Vagina (tissue), 2 donors: ENCODE data around the gene PTS. TPM values are rescaled to one million over a fixed set of nuclear protein-coding genes. Genes with fewer than 3 reads are reported as not detected.

Experiments used
- DNase-seq, 2 donors: peaks; one replicate each; pipeline ENCODE4 v3.0.0-alpha.2; 2017; ENCODE audit errors: extremely low spot score in 2 of 2
- H3K27ac ChIP-seq: fragments of 200-600 bp; sonication (generic); one replicate; pipeline ENCODE4 v1.5.1; 2019
- H3K27me3 ChIP-seq: fragments of 200-600 bp; sonication (generic); one replicate; pipeline ENCODE4 v1.5.1; 2019
- H3K36me3 ChIP-seq, 2 donors: fragments of 200-600 bp; sonication (generic); one replicate each; pipeline ENCODE4 v1.5.1; 2017 to 2019
- H3K4me1 ChIP-seq: fragments of 200-600 bp; sonication (generic); one replicate; pipeline ENCODE4 v1.5.1; 2019
- H3K4me3 ChIP-seq, 2 donors: fragments of 200-600 bp; sonication (generic); 1 replicate in 1 of 2; 2 replicates in 1 of 2; pipeline ENCODE4 v1.5.1; 2016 to 2019
- H3K9me3 ChIP-seq: fragments of 200-600 bp; sonication (generic); one replicate; pipeline ENCODE4 v1.5.1; 2019
- CTCF ChIP-seq, 3 experiments: fragments of 450-650 bp in 2 of 3; fragments of 200-600 bp in 1 of 3; sonication (generic) in 1 of 3; IDR thresholded peaks; one replicate each; pipeline ENCODE4 v1.5.1; 2017 to 2019; ENCODE audit warnings: antibody characterized with exemption in 3 of 3, mild to moderate bottlenecking in 2 of 3, moderate library complexity in 2 of 3
- POLR2A ChIP-seq, 2 donors: fragments of 450-650 bp; IDR thresholded peaks; one replicate each; pipeline ENCODE4 v1.6.1; 2017; ENCODE audit warnings: antibody characterized with exemption in 2 of 2, mild to moderate bottlenecking in 2 of 2, moderate library complexity in 2 of 2
- POLR2AphosphoS5 ChIP-seq, 2 donors: sonication (generic); formaldehyde crosslinking; IDR thresholded peaks; one replicate each; pipeline ENCODE4 v1.9.0; 2017; ENCODE audit warnings: antibody characterized with exemption in 2 of 2, mild to moderate bottlenecking in 2 of 2, low read depth in 1 of 2; ENCODE audit not compliant: insufficient read depth in 1 of 2
- intact Hi-C: fragments of 100-400 bp; cut with DNase I; formaldehyde crosslinking; loops from one replicate; pipeline ENCODE4 v1.15.1; 2023
- total RNA-seq: library from RNA; depleted of rRNA; stranded (reverse); fragments of >200 nt; gene quantifications from one replicate; pipeline ENCODE4 v1.2.3, GENCODE V29; 2016

Gene PTS
- total RNA-seq, 1 donor from 2014 or later = 26.3 TPM

GRCh38 chr11:112231952-112232351 lies 5.7 kb downstream of the PTS start:
- peaks cover 13% of the 10 kb centered on the region for H3K4me1 ChIP-seq
- H3K27ac ChIP-seq = no peak overlapping the region
- DNase-seq = peak in 1 of 2 donors; percentile 5
- H3K27me3 ChIP-seq = no peaks in the 10 kb centered on the region
- H3K9me3 ChIP-seq = no peaks in the 10 kb centered on the region
- H3K36me3 ChIP-seq = peaks cover 2 to 39% of the 10 kb centered on the region in 2 donors
- TF ChIP-seq CTCF (IDR thresholded peaks at IDR 0.05) (no peak), POLR2A (IDR thresholded peaks at IDR 0.05) (no peak), POLR2AphosphoS5 (IDR thresholded peaks at IDR 0.05; ENCODE audit: insufficient read depth in 1 of 2, low read depth in 1 of 2) (no peak)
- no peak overlapping the region for H3K4me3 ChIP-seq
- intact Hi-C loops = no loop called here

GRCh38 chr11:112235750-112236390 lies 9.6 kb downstream of the PTS start:
- H3K27me3 ChIP-seq = no peaks in the 10 kb centered on the region
- no peak overlapping the region for H3K27ac ChIP-seq
- intact Hi-C loops = no loop called here
- no peaks in the 10 kb centered on the region for H3K9me3 ChIP-seq
- TF ChIP-seq CTCF (IDR thresholded peaks at IDR 0.05) (no peak), POLR2AphosphoS5 (IDR thresholded peaks at IDR 0.05; ENCODE audit: insufficient read depth in 1 of 2, low read depth in 1 of 2) (no peak), POLR2A (IDR thresholded peaks at IDR 0.05) (no peak)
- no peaks in the 10 kb centered on the region for H3K4me1 ChIP-seq
- peak in 1 of 2 donors; percentile 16 for DNase-seq
- H3K36me3 ChIP-seq = peaks cover 2 to 27% of the 10 kb centered on the region in 2 donors
- no peak overlapping the region for H3K4me3 ChIP-seq

GRCh38 chr11:112237451-112237850 lies 11.2 kb downstream of the PTS start:
- Histone ChIP-seq H3K4me1 (peaks cover 4% of the 10 kb centered on the region), H3K36me3 (peaks cover 2 to 25% of the 10 kb centered on the region in 2 donors), H3K9me3 (no peaks in the 10 kb centered on the region), H3K27ac (no peak overlapping the region), H3K27me3 (no peaks in the 10 kb centered on the region), H3K4me3 (no peak overlapping the region)
- no peak for DNase-seq
- intact Hi-C loops = no loop called here
- no peak for TF ChIP-seq CTCF (IDR thresholded peaks at IDR 0.05)
- TF ChIP-seq POLR2AphosphoS5 (IDR thresholded peaks at IDR 0.05; ENCODE audit: insufficient read depth in 1 of 2, low read depth in 1 of 2) = no peak
- TF ChIP-seq POLR2A (IDR thresholded peaks at IDR 0.05) = no peak

GRCh38 chr11:112238041-112238440 lies 11.8 kb downstream of the PTS start:
- H3K27me3 ChIP-seq = no peaks in the 10 kb centered on the region
- H3K9me3 ChIP-seq = no peaks in the 10 kb centered on the region
- H3K27ac ChIP-seq = no peak overlapping the region
- H3K36me3 ChIP-seq = peaks cover 2 to 25% of the 10 kb centered on the region in 2 donors
- DNase-seq = peak in 1 of 2 donors; percentile 0
- intact Hi-C loops = no loop called here
- H3K4me3 ChIP-seq = no peak overlapping the region
- TF ChIP-seq POLR2AphosphoS5 (IDR thresholded peaks at IDR 0.05; ENCODE audit: insufficient read depth in 1 of 2, low read depth in 1 of 2) (no peak), POLR2A (IDR thresholded peaks at IDR 0.05) (no peak), CTCF (IDR thresholded peaks at IDR 0.05) (no peak)
- peaks cover 4% of the 10 kb centered on the region for H3K4me1 ChIP-seq

- Histone ChIP-seq H3K27ac (peak overlapping the region; percentile 40), H3K9me3 (no peaks in the 10 kb centered on the region), H3K27me3 (no peaks in the 10 kb centered on the region), H3K4me1 (peaks cover 4% of the 10 kb centered on the region), H3K36me3 (peaks cover 0 to 15% of the 10 kb centered on the region in 2 donors), H3K4me3 (no peak overlapping the region)
- intact Hi-C loops = no loop called here
- DNase-seq = peak in 1 of 2 donors; percentile 87
- TF ChIP-seq POLR2AphosphoS5 (IDR thresholded peaks at IDR 0.05; ENCODE audit: insufficient read depth in 1 of 2, low read depth in 1 of 2) = peak in 1 of 2 donors; percentile 26
- no peak for TF ChIP-seq CTCF (IDR thresholded peaks at IDR 0.05)
Measured at GRCh38 chr11:112241486-112241885, 15.3 kb downstream of the PTS start.
